HEK293 (cell line): ENCODE measurements around the gene IKZF1.

ENCODE experiments used
- CTCF ChIA-PET: fragments of 350-600 bp; formaldehyde crosslinking; extraction: SDS; loops from one replicate; lab custom pipeline; 2021; ENCODE audit warnings: antibody characterized with exemption; lab: Yijun Ruan, JAX
- POLR2A ChIA-PET: fragments of 300-600 bp; formaldehyde crosslinking; extraction: SDS; loops from one replicate; lab custom pipeline; 2020; ENCODE audit warnings: antibody characterized with exemption, inconsistent platforms; lab: Yijun Ruan, JAX
- H3K27ac ChIP-seq: fragments of 200-500 bp; sonication (Bioruptor generic); 2 replicates; pipeline ENCODE4 v1.5.1; 2014; ENCODE audit warnings: low read depth, low read length, control low read depth, inconsistent platforms; ENCODE audit errors: extremely low read depth
- H3K36me3 ChIP-seq, 2 experiments: fragments of 200-500 bp in 1 of 2; sonication (Bioruptor generic) in 1 of 2; 1 replicate in 1 of 2; 2 replicates in 1 of 2; pipeline ENCODE4 v1.5.1; 2014 to 2017; ENCODE audit warnings: inconsistent platforms in 2 of 2, low read length in 2 of 2; ENCODE audit not compliant: control insufficient read depth in 2 of 2, insufficient read depth in 1 of 2
- H3K4me1 ChIP-seq: fragments of 200-500 bp; sonication (Bioruptor generic); 2 replicates; pipeline ENCODE4 v1.5.1; 2014; ENCODE audit warnings: mild to moderate bottlenecking, low read length, inconsistent platforms; ENCODE audit not compliant: control insufficient read depth, insufficient read depth
- H3K4me3 ChIP-seq: 2 replicates; pipeline ENCODE4 v1.5.1; 2011; ENCODE audit warnings: low read depth, mild to moderate bottlenecking, control low read depth, low read length, moderate library complexity
- H3K9me3 ChIP-seq: fragments of 200-500 bp; sonication (Bioruptor generic); 2 replicates; pipeline ENCODE4 v1.5.1; 2014; ENCODE audit warnings: low read depth, low read length, inconsistent platforms; ENCODE audit not compliant: control insufficient read depth, insufficient read depth
- AEBP2 ChIP-seq: fragments of 450-650 bp; formaldehyde crosslinking; IDR thresholded peaks from 2 replicates; pipeline ENCODE4 v1.5.1; 2016; ENCODE audit warnings: missing biosample characterization, missing genetic modification characterization, borderline replicate concordance
- ELK4 ChIP-seq: IDR thresholded peaks from 2 replicates; pipeline ENCODE4 v1.6.1; 2011; ENCODE audit warnings: mild to moderate bottlenecking, low read depth, low read length, borderline replicate concordance
- FEZF1 ChIP-seq: fragments of 450-650 bp; formaldehyde crosslinking; IDR thresholded peaks from 2 replicates; pipeline ENCODE4 v1.5.1; 2016; ENCODE audit warnings: missing biosample characterization, missing genetic modification characterization
- HIC1 ChIP-seq: fragments of 450-650 bp; formaldehyde crosslinking; IDR thresholded peaks from 2 replicates; pipeline ENCODE4 v1.5.1; 2016; ENCODE audit warnings: missing biosample characterization, missing genetic modification characterization
- HOXA7 ChIP-seq: sonication (generic); formaldehyde crosslinking; IDR thresholded peaks from 2 replicates; pipeline ENCODE4 v1.8.1; 2022; ENCODE audit warnings: missing genetic modification reagents, borderline replicate concordance
- MEIS1 ChIP-seq: sonication (generic); formaldehyde crosslinking; IDR thresholded peaks from 2 replicates; pipeline ENCODE4 v1.8.1; 2022; ENCODE audit warnings: missing genetic modification reagents, mild to moderate bottlenecking, borderline replicate concordance
- YY2 ChIP-seq: fragments of 450-650 bp; formaldehyde crosslinking; IDR thresholded peaks from 2 replicates; pipeline ENCODE4 v1.5.1; 2016; ENCODE audit warnings: missing biosample characterization, missing genetic modification characterization
- ZFHX2 ChIP-seq: fragments of 450-650 bp; formaldehyde crosslinking; conservative IDR thresholded peaks from 2 replicates; pipeline ENCODE4 v1.5.1; 2016; ENCODE audit warnings: missing biosample characterization, missing genetic modification characterization
- ZNF354C ChIP-seq: fragments of 450-650 bp; formaldehyde crosslinking; IDR thresholded peaks from 2 replicates; pipeline ENCODE4 v1.5.1; 2016; ENCODE audit warnings: missing biosample characterization, missing genetic modification characterization, low read depth, borderline replicate concordance
- ZNF37A ChIP-seq: fragments of 450-650 bp; IDR thresholded peaks from 2 replicates; pipeline ENCODE4 v1.5.1; 2018; ENCODE audit warnings: missing biosample characterization, missing genetic modification characterization
- ZNF404 ChIP-seq: fragments of 450-650 bp; formaldehyde crosslinking; IDR thresholded peaks from 2 replicates; pipeline ENCODE4 v1.5.1; 2017; ENCODE audit warnings: missing biosample characterization, missing genetic modification characterization
- ZNF426 ChIP-seq: fragments of 450-650 bp; formaldehyde crosslinking; IDR thresholded peaks from 2 replicates; pipeline ENCODE4 v1.5.1; 2017; ENCODE audit warnings: missing biosample characterization, missing genetic modification characterization, mild to moderate bottlenecking, inconsistent platforms, moderate library complexity
- ZNF518A ChIP-seq: fragments of 450-650 bp; formaldehyde crosslinking; conservative IDR thresholded peaks from 2 replicates; pipeline ENCODE4 v1.5.1; 2016; ENCODE audit warnings: low read depth, missing biosample characterization, missing genetic modification characterization
- ZNF529 ChIP-seq: fragments of 450-650 bp; formaldehyde crosslinking; IDR thresholded peaks from 2 replicates; pipeline ENCODE4 v1.5.1; 2017; ENCODE audit warnings: missing genetic modification characterization, missing biosample characterization; ENCODE audit not compliant: insufficient replicate concordance
- ZNF645 ChIP-seq: fragments of 450-650 bp; formaldehyde crosslinking; IDR thresholded peaks from 2 replicates; pipeline ENCODE4; 2016; ENCODE audit warnings: missing biosample characterization, missing genetic modification characterization
- ZNF654 ChIP-seq: fragments of 450-650 bp; formaldehyde crosslinking; IDR thresholded peaks from 2 replicates; pipeline ENCODE4 v1.5.1; 2016; ENCODE audit warnings: low read depth, missing biosample characterization, missing genetic modification characterization
- ZNF670 ChIP-seq: fragments of 450-650 bp; formaldehyde crosslinking; IDR thresholded peaks from 2 replicates; pipeline ENCODE4 v1.5.1; 2016; ENCODE audit warnings: missing biosample characterization, missing genetic modification characterization, low read depth
- ZNF677 ChIP-seq: fragments of 450-650 bp; IDR thresholded peaks from 2 replicates; pipeline ENCODE4 v1.5.0; 2018; ENCODE audit warnings: missing biosample characterization, mild to moderate bottlenecking, missing genetic modification characterization, moderate library complexity
- ZNF791 ChIP-seq: fragments of 450-650 bp; formaldehyde crosslinking; IDR thresholded peaks from 2 replicates; pipeline ENCODE4 v1.5.1; 2016; ENCODE audit warnings: missing biosample characterization, missing genetic modification characterization
- ZNF837 ChIP-seq: fragments of 450-650 bp; formaldehyde crosslinking; IDR thresholded peaks from 2 replicates; pipeline ENCODE4 v1.5.1; 2016; ENCODE audit warnings: missing biosample characterization, missing genetic modification characterization
- ZSCAN5A ChIP-seq: fragments of 450-650 bp; formaldehyde crosslinking; IDR thresholded peaks from 2 replicates; pipeline ENCODE4 v1.5.1; 2016; ENCODE audit warnings: missing biosample characterization, missing genetic modification characterization

The IKZF1 gene

GRCh38 chr7:50416527-50417182 lies 112.1 kb downstream of the IKZF1 start:
- Histone ChIP-seq H3K36me3 (no peaks in the 10 kb centered on the region), H3K4me3 (no peak overlapping the region), H3K4me1 (no peaks in the 10 kb centered on the region)
- POLR2A ChIA-PET, result no interaction called here
- CTCF ChIA-PET, result interaction anchor here (0.6 to 3.4 kb wide), 5 partner anchors 9 to 892 kb away, joined by 3 to 30 read pairs (median 3); no protein-coding TSS in a partner anchor
- TF ChIP-seq ZNF518A (no peak), FEZF1 (tag by site-specific recombination) (no peak), ZNF354C (tag by site-specific recombination) (no peak), ZNF529 (no peak), ZFHX2 (no peak), ZNF837 (tag by site-specific recombination) (no peak), ZSCAN5A (tag by site-specific recombination) (no peak), ZNF670 (tag by site-specific recombination) (no peak), YY2 (tag by site-specific recombination) (no peak), ZNF404 (no peak), ZNF37A (tag by site-specific recombination) (no peak), MEIS1 (CRISPR knock-in tag) (no peak)
- TF ChIP-seq, all 188 proteins: peak for 0
- H3K27ac ChIP-seq, result no peak overlapping the region
- H3K9me3 ChIP-seq, result no peaks in the 10 kb centered on the region

- no peaks in the 10 kb centered on the region for H3K4me1 ChIP-seq
- POLR2A ChIA-PET, result no interaction called here
- no peak overlapping the region for H3K27ac ChIP-seq
- H3K9me3 ChIP-seq, result no peaks in the 10 kb centered on the region
- H3K36me3 ChIP-seq, result no peaks in the 10 kb centered on the region
- H3K4me3 ChIP-seq, result no peak overlapping the region
- CTCF ChIA-PET, result interaction anchor here (0.5 to 3.4 kb wide), 34 partner anchors 9 to 1867 kb away, joined by 3 to 30 read pairs (median 4); no protein-coding TSS in a partner anchor
- TF ChIP-seq HOXA7 (no peak), HIC1 (no peak), ZNF654 (tag by site-specific recombination) (peak; percentile 66), ZNF677 (tag by site-specific recombination) (no peak), AEBP2 (no peak), ZNF791 (no peak), ZNF426 (no peak), ELK4 (no peak), ZNF645 (no peak)
Measured at GRCh38 chr7:50418086-50418515, 113.6 kb downstream of the IKZF1 start.
